Loucy (cell line): ENCODE results near the gene ERC1.

Experiments
- CTCF ChIP-seq: fragments of 200-600 bp; sonication (generic); conservative IDR thresholded peaks from 2 replicates; pipeline ENCODE4 v1.5.1; 2014; ENCODE audit warnings: mild to moderate bottlenecking, antibody characterized with exemption, low read length
- EZH2phosphoT487 ChIP-seq: fragments of 200-600 bp; IDR thresholded peaks from 2 replicates; pipeline ENCODE4 v1.6.1; 2018; ENCODE audit warnings: antibody characterized with exemption, mild to moderate bottlenecking, moderate library complexity, borderline replicate concordance

- TF ChIP-seq CTCF (no peak), EZH2phosphoT487 (no peak)
Observed at GRCh38 chr12:1099158-1099557, 108.1 kb downstream of the ERC1 start.
